T-helper 17 cell (primary cell): ENCODE results near the gene FOXP4. TPM values are rescaled to one million over a fixed set of nuclear protein-coding genes. Genes with fewer than 3 reads are reported as not detected.
"Not testable (repeated sequence)": the region's sequence is repeated elsewhere in the genome, so short reads cannot be mapped to it uniquely, and the experiment has no call there.

Source experiments
- ATAC-seq: fragments of 150-1000 bp; cut with Tn5 transposase; 2 replicates; pipeline ENCODE4 v1.10.0; 2021; ENCODE audit warnings: mild to moderate bottlenecking, moderate library complexity
- DNase-seq, 3 donors: peaks; one replicate each; pipeline versions ENCODE4 v3.0.0 to v3.0.0-alpha.2; 2020 to 2021
- H3K9me3 ChIP-seq: one replicate; pipeline ENCODE4 v1.7.0; 2013; ENCODE audit warnings: low read length, mild to moderate bottlenecking; ENCODE audit not compliant: control insufficient read depth, poor library complexity, severe bottlenecking
- H3K27ac Mint-ChIP-seq: one replicate; pipeline ENCODE4 v1.8.0; 2022; ENCODE audit warnings: mild to moderate bottlenecking, moderate library complexity, mixed read lengths
- H3K27me3 Mint-ChIP-seq: one replicate; pipeline ENCODE4 v1.8.0; 2022; ENCODE audit warnings: mixed read lengths
- H3K36me3 Mint-ChIP-seq: one replicate; pipeline ENCODE4 v1.8.0; 2022; ENCODE audit warnings: low read depth, mixed read lengths
- H3K4me1 Mint-ChIP-seq: one replicate; pipeline ENCODE4 v1.8.0; 2022; ENCODE audit warnings: mild to moderate bottlenecking, mixed read lengths
- H3K4me3 Mint-ChIP-seq: one replicate; pipeline ENCODE4 v1.8.0; 2022; ENCODE audit warnings: mild to moderate bottlenecking, moderate library complexity, mixed read lengths
- total RNA-seq, 4 donors: library from RNA in 2 of 4; stranded (reverse) in 2 of 4; gene quantifications; one replicate each; pipeline ENCODE4 v1.2.3 and lab custom pipeline; 2022 to 2026

The FOXP4 gene
- total RNA-seq, 2 donors from 2014 or later, result 7.5 to 10.6 TPM

DNA sequence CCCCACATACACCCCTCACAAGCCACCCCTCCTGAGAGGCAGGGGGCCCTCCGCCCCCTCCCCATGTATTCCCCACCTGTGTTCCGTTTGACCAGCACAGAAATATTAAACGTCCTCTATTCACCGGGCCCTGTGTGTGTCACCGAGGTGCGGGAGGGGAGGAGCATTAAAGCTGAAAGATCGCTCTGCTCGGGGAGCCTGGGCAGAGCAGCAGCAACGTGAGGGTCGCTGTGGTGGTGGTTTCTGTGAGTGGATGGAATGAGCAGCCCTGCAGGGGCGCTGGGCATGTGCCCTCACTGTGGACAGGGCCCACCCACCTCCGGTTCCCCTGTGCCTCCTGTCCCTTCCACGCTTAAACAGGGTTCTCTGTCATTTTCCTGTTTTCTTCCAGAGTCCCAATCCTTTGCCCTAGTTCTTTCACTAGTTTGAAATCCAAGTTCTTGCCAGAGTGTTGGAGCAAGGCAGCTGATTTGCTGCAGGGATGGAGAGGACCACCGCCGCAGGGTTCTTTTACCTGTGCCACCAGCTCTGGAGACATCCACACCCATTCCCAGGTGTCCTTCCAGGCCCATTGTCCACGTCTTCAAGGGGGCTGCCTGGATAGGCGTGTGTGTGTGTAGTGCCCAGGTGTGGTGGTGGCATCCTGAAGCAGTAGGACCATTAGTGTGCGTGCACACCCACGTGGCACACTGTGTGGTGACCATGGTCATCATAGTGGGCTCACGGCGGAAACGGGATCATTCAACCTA is 54.5 kb downstream of the FOXP4 start:
- DNase-seq (no peak), ATAC-seq (no peak)
- H3K27me3 Mint-ChIP-seq, result peaks cover 12% of the 10 kb centered on the region
- no peak overlapping the region for H3K4me3 Mint-ChIP-seq
- H3K4me1 Mint-ChIP-seq, result peaks cover 9% of the 10 kb centered on the region
- peaks cover 3% of the 10 kb centered on the region for H3K36me3 Mint-ChIP-seq
- no peaks in the 10 kb centered on the region for H3K9me3 ChIP-seq
- H3K27ac Mint-ChIP-seq, result no peak overlapping the region

DNA sequence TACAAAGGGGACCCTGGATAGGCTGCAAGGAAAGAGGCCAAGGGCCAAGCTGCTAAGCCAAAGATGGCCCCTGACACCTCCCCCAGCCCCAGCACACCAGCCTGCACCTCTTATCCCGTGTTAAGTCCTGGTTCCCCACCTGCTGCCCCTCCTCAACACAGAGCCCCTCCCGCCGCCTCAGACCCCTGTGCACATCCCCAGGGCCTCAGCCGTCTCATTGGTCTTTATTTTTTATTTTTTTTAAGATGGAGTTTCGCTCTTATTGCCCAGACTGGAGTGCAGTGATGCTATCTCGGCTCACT is 55.0 kb downstream of the FOXP4 start:
- no peaks in the 10 kb centered on the region for H3K9me3 ChIP-seq
- peaks cover 13% of the 10 kb centered on the region for H3K4me1 Mint-ChIP-seq
- ATAC-seq (no peak), DNase-seq (no peak)
- H3K27ac Mint-ChIP-seq, result no peak overlapping the region
- H3K27me3 Mint-ChIP-seq, result peaks cover 18% of the 10 kb centered on the region
- peaks cover 3% of the 10 kb centered on the region for H3K36me3 Mint-ChIP-seq
- no peak overlapping the region for H3K4me3 Mint-ChIP-seq

DNA sequence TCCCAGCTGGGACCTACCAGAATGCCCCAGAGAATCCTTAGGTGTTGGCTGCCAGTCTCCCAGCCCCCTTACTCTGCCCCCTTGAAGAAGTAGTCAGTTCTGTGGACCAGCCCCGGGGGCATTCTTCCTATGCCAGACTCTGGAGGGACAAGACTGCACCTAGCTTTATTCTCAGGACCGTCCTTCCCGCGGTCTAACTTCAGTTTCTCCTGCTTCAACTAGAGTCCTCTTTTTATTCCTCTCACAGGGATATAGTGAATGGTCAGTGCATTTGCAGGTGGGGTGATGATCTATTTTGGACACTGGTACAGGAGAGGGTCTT is 56.2 kb downstream of the FOXP4 start:
- DNase-seq (no peak), ATAC-seq (no peak)
- H3K27me3 Mint-ChIP-seq, result peaks cover 25% of the 10 kb centered on the region
- peaks cover 16% of the 10 kb centered on the region for H3K4me1 Mint-ChIP-seq
- H3K36me3 Mint-ChIP-seq, result peaks cover 3% of the 10 kb centered on the region
- no peak overlapping the region for H3K27ac Mint-ChIP-seq
- H3K4me3 Mint-ChIP-seq, result no peak overlapping the region
- H3K9me3 ChIP-seq, result no peaks in the 10 kb centered on the region

DNA sequence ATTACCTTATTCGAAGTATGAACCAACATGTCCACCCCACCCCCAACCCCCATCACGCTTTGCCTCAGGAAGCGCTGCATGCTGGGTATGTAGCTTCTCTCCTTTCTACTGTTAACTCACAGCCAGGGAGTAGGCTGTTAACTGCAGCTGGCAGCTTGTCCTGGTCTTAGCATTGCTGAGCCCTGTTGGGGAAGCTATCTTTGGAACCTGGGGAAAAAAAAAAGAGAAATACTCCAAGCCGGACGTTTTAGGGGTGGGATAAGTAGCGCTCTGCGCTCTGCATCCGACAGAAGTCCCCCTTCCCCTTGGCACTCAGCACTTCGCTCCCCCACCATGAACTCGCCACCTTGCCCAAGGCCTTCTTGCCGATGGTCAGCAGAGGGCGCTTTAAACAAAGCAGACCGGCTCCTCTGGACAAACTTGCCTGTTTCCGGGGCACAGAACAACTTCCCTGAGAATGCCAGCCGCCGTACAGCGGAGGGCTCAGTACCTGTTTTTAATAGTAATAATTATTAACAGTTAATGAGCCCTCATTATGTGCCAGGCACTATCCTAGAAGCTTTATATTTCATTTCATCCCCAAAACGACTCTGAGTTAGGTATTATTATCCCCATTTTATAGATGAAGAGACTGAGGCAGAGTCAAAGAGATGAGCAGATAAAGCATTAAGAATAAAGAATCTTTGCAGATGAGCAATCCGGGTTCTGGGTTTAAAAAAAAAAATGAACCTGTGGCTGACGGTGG is 56.9 kb downstream of the FOXP4 start:
- DNase-seq (peak; percentile 40 to 60 (median 44)), ATAC-seq (peak; percentile 84)
- peaks cover 16% of the 10 kb centered on the region for H3K4me1 Mint-ChIP-seq
- H3K36me3 Mint-ChIP-seq, result peaks cover 3% of the 10 kb centered on the region
- no peaks in the 10 kb centered on the region for H3K9me3 ChIP-seq
- peaks cover 26% of the 10 kb centered on the region for H3K27me3 Mint-ChIP-seq
- H3K27ac Mint-ChIP-seq, result no peak overlapping the region
- no peak overlapping the region for H3K4me3 Mint-ChIP-seq

DNA sequence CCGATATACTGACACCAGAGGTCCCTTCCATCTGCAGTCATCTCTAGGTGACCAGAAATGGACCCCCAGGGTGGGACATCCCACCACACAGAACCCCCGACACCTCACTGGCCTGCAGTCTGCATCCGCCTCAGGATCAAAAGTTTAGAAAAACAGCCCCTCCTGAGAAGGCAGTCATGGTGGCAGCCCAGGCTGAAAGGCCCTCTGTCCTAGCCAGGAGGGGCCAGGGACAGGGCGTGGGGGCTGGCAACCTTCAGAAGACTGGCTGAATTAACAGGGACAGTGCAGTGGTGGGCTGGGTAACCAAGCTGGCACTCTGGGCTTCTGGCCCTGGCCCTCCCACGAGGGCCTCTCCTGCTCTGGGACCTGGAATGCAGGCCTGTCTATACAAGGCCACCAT is 57.8 kb downstream of the FOXP4 start:
- Mint-ChIP-seq H3K27ac (no peak overlapping the region), H3K27me3 (peaks cover 26% of the 10 kb centered on the region), H3K4me1 (peaks cover 16% of the 10 kb centered on the region), H3K4me3 (no peak overlapping the region), H3K36me3 (no peaks in the 10 kb centered on the region)
- DNase-seq (no peak), ATAC-seq (no peak)
- H3K9me3 ChIP-seq, result no peaks in the 10 kb centered on the region

DNA sequence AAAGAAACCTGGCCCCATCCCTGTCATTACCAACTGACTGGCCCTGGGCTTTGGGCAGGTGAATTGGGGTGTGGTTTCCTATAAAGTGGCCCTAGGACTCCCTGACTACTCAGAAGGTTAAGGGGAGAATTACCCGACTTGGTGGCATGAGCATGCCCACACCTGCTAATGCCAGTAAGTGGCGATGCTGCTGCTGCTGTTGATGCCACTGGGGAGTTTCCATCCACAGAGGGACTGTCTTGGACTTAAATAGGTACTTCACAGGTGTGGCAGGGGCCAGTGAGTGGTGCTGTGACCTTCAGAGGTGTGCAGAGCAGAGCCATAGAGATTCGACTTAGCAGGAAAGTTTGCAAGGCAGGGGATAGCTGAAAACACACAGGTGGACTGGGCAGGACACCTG is 59.5 kb downstream of the FOXP4 start:
- Mint-ChIP-seq H3K27ac (no peak overlapping the region), H3K4me1 (peaks cover 16% of the 10 kb centered on the region), H3K36me3 (peaks cover under 1% of the 10 kb centered on the region), H3K4me3 (no peak overlapping the region), H3K27me3 (peaks cover 26% of the 10 kb centered on the region)
- H3K9me3 ChIP-seq, result no peaks in the 10 kb centered on the region
- ATAC-seq (no peak), DNase-seq (no peak)

DNA sequence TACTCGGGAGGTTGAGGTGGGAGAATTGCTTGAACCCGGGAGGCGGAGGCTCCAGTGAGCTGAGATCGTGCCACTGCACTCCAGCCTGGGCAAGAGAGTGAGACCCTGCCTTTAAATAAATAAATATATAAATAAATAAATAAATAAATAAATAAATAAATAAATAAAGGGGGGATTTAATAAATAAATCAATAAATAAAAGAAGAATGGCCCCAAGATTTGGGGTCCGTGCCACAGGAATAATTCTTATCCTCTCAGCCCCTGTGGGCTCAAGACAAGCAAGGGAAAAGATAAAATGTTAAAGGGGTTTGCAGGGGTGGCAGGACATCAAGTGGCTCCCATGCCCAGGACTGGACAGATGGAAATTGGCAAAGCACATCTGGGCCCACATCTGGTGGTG is 60.9 kb downstream of the FOXP4 start:
- peaks cover 16% of the 10 kb centered on the region for H3K4me1 Mint-ChIP-seq

DNA sequence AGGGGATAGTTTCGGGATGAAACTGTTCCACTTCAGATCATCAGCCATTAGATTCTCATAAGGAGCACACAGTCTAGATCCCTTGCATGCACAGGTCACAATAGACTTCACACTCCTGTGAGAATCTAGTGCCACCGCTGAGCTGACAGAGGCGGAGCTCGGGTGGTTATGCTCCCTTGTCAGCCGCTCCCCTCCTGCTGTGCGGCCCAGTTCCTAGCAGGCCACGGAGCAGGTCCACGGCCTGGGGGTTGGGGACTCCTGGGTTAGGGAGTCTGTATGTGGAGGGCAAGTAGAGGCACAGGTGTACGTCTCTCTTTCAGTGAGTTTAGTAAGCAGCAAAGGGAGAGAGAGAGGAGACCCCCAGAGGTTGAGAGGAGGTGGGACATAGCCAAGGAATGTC is 61.6 kb downstream of the FOXP4 start:
- Mint-ChIP-seq H3K27me3 (peaks cover 26% of the 10 kb centered on the region), H3K36me3 (peaks cover 5% of the 10 kb centered on the region), H3K27ac (no peak overlapping the region), H3K4me3 (no peak overlapping the region), H3K4me1 (peaks cover 12% of the 10 kb centered on the region)
- no peaks in the 10 kb centered on the region for H3K9me3 ChIP-seq
- ATAC-seq (no peak), DNase-seq (no peak)

More for the DNA sequence above, 60.9 kb downstream of the FOXP4 start:
- Mint-ChIP-seq H3K4me3 (no peak overlapping the region), H3K27ac (no peak overlapping the region), H3K36me3 (peaks cover 2% of the 10 kb centered on the region), H3K27me3 (peaks cover 26% of the 10 kb centered on the region)
- DNase-seq (no peak), ATAC-seq (no peak)
- H3K9me3 ChIP-seq, result no peaks in the 10 kb centered on the region

DNA sequence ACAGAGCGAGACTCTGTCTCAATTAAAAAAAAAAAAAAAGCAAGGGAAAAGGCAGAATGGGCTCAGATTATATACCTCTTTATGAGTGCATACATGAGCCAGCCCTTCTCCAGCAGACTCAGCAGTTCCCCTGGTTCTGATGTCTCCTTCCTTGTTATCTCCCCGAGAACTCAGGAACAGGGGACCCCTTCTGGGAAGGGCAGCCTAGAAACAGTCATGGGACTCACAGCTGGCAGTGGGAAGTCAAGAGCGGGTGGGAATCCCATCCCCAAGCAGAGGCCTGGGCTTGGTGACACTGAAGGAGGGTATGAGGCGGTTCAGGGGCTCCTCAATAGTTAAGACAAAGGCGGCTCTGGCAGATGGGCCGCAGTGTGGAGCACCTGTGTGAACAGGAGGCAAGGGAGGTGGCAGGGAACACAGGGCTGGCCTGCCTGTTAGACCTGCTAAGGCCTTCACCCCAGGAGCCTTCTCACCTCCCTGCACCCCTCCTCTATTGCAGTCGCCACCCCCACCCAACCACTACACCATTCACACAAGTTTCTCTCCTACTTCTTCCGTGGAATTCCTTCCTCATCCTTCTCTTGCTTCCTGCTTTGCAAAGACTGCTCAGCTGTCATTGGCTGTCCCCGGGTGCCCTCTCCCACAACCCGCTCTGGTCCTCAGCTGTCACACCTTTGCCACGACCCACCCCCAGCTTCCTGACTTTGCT is 62.4 kb downstream of the FOXP4 start:
- peaks cover 24% of the 10 kb centered on the region for H3K27me3 Mint-ChIP-seq
- peaks cover 9% of the 10 kb centered on the region for H3K4me1 Mint-ChIP-seq
- H3K36me3 Mint-ChIP-seq, result peaks cover 5% of the 10 kb centered on the region
- no peak overlapping the region for H3K4me3 Mint-ChIP-seq
- no peak overlapping the region for H3K27ac Mint-ChIP-seq
- DNase-seq (no peak), ATAC-seq (no peak)
- H3K9me3 ChIP-seq, result no peaks in the 10 kb centered on the region

DNA sequence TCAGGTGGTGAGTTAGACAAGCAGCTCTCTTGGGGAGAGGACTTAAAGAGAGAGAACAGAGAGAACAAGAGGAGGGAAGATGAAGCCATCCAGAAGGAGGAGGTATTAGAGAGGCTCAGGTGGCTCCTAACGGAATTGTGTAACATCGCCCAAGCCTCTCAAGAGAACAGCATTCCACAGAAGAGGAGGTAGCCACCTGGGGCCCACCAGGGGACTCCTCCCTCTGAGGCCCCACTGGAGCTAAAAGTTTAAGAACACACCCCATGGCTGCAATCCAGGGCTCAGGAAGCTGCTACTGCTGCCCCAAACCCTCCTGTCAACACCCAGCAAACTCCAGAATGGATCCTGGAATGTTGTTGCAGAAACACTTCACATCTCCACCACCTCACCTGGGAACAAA is 68.5 kb downstream of the FOXP4 start:
- Mint-ChIP-seq H3K4me3 (no peak overlapping the region), H3K27ac (no peak overlapping the region), H3K36me3 (peaks cover 5% of the 10 kb centered on the region), H3K4me1 (peaks cover 3% of the 10 kb centered on the region), H3K27me3 (peaks cover 30% of the 10 kb centered on the region)
- H3K9me3 ChIP-seq, result no peaks in the 10 kb centered on the region
- no peak for DNase-seq
- no peak for ATAC-seq

DNA sequence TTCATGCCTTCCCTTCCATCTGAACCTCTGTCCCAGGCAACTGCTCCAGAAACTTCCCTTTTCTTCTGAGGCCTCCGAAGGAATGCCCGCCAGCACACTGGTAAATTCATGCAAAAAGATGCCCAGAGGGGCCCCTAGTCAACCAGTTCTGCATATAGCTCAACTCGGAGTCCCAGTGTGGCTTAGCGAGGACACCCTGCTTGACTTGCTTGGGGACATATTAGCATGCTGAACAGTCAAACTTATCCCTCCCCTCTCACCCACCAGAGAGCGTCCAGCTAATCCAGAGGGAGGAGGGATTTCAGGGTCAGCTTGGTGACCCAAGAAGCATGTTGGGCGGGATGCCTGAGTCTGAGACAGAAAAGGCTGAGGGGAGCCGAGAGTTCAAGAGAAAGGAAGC is 69.1 kb downstream of the FOXP4 start:
- Mint-ChIP-seq H3K27me3 (peaks cover 30% of the 10 kb centered on the region), H3K4me1 (peaks cover 3% of the 10 kb centered on the region), H3K27ac (no peak overlapping the region), H3K36me3 (peaks cover 5% of the 10 kb centered on the region), H3K4me3 (no peak overlapping the region)
- no peaks in the 10 kb centered on the region for H3K9me3 ChIP-seq
- ATAC-seq, result no peak
- no peak for DNase-seq

DNA sequence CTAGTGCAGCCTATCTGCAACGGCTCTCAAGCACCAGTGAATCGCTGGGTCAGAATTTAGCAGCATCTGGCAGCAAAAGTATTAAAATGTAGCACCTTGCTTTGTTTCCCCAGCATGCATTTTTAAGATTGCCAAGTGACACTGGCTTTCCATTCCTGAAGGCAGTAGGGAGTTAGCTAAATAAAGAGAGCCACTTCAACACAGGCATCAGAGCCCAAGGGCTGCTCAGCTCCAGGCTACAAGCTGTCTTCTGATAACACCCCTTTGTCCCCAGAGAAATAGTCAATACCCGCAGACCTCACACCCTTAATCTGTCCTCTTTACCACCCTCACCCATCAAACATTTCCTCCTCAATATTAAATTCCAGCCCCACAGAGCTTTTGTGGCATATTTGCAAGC is 72.4 kb downstream of the FOXP4 start:
- Mint-ChIP-seq H3K4me1 (peaks cover 3% of the 10 kb centered on the region), H3K27me3 (peaks cover 44% of the 10 kb centered on the region), H3K27ac (no peak overlapping the region)

DNA sequence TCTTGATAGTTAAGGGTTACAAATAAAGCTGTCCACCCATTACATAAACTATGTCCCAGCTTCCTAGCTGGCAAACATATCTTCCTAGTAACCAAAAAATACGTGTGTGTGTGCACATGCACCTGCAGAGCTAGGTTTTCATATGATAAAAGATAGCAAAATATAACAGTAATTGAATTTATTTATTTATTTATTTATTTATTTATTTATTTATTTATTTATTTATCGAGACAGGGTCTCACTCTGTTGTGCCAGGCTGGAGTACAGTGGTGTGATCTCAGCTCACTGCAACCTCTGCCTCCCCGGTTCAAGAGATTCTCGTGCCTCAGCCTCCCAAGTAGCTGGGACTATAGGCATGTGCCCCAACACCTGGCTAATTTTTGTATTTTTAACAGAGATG is 73.0 kb downstream of the FOXP4 start:
- H3K27me3 Mint-ChIP-seq, result peaks cover 42% of the 10 kb centered on the region
- H3K4me3 Mint-ChIP-seq, H3K27ac Mint-ChIP-seq, DNase-seq, H3K36me3 Mint-ChIP-seq, H3K9me3 ChIP-seq, H3K4me1 Mint-ChIP-seq, ATAC-seq: not testable (repeated sequence)

More for the DNA sequence above, 72.4 kb downstream of the FOXP4 start:
- ATAC-seq, result no peak
- H3K4me3 Mint-ChIP-seq, result no peak overlapping the region
- DNase-seq, result no peak
- no peaks in the 10 kb centered on the region for H3K36me3 Mint-ChIP-seq
- no peaks in the 10 kb centered on the region for H3K9me3 ChIP-seq
